Suppressor macrophage treated with lipopolysaccharide for 1 hour (primary cell): ENCODE measurements around the gene RBMS1.

Source experiments
- DNase-seq, 3 donors: peaks; one replicate each; pipeline ENCODE4 v3.0.0-alpha.2; 2020 to 2022

RBMS1 gene

DNA sequence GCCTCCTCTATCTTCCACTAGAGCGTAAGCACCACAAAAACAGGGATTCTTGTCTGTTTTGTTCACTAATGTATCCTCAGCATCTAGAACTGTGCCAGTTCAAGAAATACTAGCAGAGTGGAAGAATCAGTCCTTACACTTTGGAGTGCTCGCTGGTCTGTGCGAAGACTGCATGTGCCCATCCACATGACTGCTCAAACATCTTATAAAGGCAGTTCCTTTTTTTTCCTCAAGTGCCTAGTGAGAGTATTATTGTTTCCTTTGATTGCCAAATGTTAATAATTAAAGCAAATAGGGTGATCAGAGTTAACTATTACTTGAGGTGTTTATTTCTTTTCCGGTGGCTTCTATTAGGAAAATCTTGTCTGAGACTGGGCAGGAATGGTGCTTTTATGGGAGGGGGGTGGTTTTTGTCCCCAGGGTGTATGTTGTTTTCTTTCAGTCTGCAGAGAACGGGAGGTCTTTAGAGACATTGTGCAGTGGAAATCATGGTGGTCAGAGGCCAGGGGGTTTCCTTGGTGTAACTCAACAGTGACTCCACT lies 247.9 kb downstream of the RBMS1 start:
- DNase-seq, result peak in 1 of 3 donors; percentile 27

- no peak for DNase-seq
Observed at GRCh38 chr2:160242893-160243564, 250.6 kb downstream of the RBMS1 start.

GRCh38 chr2:160241251-160242137 lies 252.1 kb downstream of the RBMS1 start:
- peak; percentile 87 to 90 (median 90) for DNase-seq

DNA sequence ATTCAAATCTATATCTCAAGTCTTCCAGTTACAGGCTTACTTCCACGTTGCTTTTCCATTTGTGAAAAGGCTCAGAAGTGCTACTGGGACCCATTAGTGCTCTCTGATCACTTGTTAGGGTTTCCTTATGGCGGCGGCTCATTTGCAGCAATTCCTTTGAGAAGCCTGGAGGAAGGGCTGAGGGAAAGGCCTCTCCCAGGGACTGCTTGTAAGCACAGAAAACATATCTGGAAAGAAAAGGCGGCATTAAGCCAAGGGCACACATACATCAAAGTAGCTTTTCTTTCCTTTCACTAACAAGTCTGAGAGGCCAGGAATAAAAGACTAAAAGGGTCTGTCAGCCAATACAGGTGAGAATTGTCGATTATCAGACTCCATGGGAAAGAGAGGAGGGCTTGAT lies 254.2 kb downstream of the RBMS1 start:
- DNase-seq, result no peak

DNA sequence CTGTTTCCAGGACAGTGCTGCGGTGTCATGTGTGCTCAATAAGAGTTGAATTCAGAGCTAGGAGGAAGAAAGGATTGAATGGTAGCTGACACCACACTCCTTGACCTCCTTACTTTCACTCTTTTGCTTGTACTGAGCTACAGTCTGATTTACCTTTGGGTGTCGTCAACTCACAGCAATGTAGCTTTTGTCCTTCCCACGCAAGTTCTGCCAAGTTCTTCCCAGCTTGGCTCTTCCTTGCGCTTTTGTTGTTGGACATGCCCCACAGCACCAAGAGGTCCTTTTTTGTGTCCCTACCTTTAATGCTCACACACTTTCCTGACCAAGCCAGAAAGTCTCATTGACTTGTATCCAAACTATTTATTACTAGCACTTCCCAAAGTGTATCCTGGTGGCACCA lies 255.2 kb downstream of the RBMS1 start:
- no peak for DNase-seq

DNA sequence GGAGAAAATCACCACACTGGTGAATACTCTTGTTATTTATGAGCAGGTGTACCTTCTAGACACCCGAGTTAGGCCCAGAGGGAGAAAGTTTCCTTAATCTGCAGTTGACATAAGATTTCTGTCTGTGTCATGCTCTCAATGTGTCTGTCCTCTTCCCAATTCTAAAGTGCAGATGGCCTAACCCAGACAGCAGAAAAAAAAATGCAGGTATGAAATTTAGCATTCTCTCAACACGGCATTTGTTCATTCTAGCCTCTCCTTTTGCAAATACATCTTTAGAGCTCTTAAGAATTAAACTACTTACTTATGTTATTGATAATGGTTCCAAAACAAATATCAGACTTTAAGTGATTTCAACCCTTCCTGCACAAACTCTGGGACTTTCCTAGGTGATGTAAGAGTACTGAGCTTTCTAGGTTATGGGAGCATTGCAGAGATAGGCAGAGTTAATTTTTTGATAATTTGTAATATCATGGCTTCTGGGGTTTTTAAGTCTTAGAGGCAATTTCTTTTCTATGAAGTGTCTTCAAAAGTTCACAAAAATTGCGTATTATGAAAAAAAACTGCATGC lies 260.6 kb downstream of the RBMS1 start:
- DNase-seq, result peak in 1 of 3 donors; percentile 27

GRCh38 chr2:160229591-160229990 lies 264.0 kb downstream of the RBMS1 start:
- no peak for DNase-seq

DNA sequence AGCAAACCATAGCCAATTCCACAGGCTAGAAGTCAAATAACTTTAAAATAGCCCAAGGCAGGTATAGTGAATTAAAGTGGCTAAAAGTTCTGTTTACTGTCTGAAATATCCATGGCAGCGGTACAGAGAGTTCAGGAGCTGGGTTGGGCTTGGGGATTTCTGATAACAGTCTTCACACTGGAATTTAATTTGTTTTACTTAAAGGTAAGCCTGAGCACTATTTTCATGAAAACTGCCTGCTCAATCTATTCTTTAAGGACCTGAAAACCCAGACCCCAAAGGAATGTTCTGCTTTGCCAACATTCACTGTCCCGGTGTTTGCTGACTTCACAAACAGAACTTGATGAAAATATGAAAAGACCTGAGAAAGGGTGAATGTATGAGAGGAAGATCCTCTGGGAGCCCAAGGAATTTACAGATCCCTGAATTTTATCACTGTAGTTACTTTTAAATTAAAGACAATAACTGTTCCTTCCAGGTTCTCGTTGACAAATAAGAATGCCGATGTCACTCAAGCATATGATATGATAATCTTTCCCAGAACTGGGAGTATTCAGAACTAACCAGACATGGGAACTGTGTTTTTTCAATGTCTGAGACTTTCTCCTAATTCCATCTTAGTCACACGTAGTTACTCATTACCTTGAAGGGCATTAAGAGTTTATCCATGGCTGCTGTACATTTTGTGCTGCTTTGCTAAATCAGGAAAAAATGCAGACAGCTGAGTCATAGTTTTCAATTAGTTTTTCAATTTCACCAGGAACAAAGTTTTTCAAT lies 265.3 kb downstream of the RBMS1 start:
- DNase-seq, result peak in 2 of 3 donors; percentile 39 to 63

GRCh38 chr2:160227293-160227915 lies 266.2 kb downstream of the RBMS1 start:
- DNase-seq, result peak in 2 of 3 donors; percentile 32 to 39

DNA sequence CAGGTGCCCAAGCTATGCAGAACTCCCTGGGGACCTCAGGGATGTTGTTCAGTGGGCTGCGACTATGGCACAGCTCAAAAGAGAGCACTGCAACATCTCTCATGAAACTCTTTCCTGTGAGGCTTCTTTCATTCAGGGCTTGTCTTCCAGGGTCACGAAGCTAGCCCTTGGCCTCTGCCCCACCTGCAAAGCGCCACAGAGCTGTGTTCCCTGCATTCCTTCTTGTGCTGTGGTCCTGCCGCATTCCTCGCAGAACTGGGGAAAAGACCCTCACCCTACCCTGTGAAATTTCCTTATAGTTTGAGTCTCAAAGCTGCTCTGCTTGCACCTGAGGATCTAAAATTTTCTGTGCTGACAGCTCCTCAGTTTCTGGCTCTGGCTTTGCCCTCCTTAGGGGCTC lies 267.2 kb downstream of the RBMS1 start:
- DNase-seq, result no peak

- DNase-seq, result no peak
Observed at GRCh38 chr2:160225722-160226121, 267.9 kb downstream of the RBMS1 start.

GRCh38 chr2:160224507-160224906 lies 269.1 kb downstream of the RBMS1 start:
- no peak for DNase-seq

DNA sequence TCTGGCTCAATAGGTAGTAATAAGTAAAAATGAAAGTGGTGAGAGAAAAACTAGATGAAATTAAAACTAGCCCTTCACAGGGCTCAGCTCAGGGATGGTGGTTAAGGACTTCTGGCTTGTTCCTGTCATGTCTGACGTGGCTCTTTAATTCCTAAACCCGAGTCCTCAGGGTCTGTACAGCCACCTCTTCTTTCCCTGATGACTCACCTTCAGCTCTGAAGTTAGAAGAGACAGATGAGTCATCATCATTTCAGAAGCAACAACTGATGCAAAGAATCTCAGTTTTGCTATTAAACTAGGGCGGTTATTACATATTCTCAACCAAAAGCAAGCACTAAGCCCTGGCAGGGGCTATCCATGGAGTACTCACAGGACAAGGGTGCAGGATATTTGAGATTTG lies 269.5 kb downstream of the RBMS1 start:
- DNase-seq, result peak; percentile 74 to 86 (median 81)

- DNase-seq, result no peak
Observed at GRCh38 chr2:160223560-160223959, 270.0 kb downstream of the RBMS1 start.

DNA sequence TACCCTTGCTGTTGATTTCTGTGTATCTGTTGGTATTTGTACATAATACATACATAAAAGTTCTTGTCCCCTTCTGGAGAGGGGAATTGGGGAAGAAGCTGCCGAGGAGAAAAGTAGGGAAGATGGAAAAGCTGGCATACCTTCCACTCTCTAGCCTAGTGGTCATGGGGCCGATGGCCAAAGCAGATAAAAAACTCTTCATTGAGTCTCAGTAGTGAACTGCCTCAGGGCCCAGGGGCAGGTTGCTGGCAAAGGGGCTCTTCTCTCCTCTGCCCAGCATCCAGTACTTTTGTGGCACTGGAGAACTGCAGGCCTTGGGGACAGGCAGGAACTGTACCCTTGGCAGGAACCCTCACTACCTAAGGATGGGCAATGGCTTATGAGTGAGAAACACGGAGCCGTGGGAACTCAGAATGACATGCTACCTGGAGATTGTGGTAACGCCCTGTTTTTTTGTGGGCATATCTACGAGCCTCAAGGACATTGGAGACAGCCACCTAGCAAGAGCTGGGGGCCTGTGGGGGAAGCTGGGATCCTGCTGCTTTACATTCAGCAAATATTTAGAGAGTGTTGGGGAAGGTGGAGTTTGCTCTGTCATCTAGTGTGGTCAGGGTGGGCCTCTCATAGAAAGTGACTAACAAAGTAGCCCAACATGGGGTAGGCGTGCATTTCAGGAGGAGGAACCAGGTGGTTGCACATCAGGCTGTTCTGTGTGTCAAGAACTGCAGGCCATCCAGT lies 270.9 kb downstream of the RBMS1 start:
- DNase-seq, result no peak
